ENCODE measurements around the gene HNF1A. TPM values are rescaled to one million over a fixed set of nuclear protein-coding genes. Genes with fewer than 3 reads are reported as not detected.
"Not testable (repeated sequence)": the region's sequence is repeated elsewhere in the genome, so short reads cannot be mapped to it uniquely, and the experiment has no call there.

Gene HNF1A
- polyA plus RNA-seq, 4 donors = 23.0 to 71.3 (median 37.2) TPM

- H3K4me3 ChIP-seq (ENCODE audit: low read depth in 1 of 3, low read length in 3 of 3) = no peak overlapping the region
- 74 to 89% (median 84%) methylated on average over 10 of the region's 10 CpGs for WGBS, 3 donors
- H3K36me3 ChIP-seq (ENCODE audit: control insufficient read depth in 3 of 3, insufficient read depth in 2 of 3, low read depth in 1 of 3, low read length in 3 of 3) = no peaks in the 10 kb centered on the region
- DNase-seq = no peak
- H3K9me3 ChIP-seq (ENCODE audit: control insufficient read depth in 2 of 2, insufficient read depth in 1 of 2, low read depth in 1 of 2, low read length in 1 of 2) = no peaks in the 10 kb centered on the region
- H3K27ac ChIP-seq (ENCODE audit: low read depth in 1 of 3, low read length in 2 of 3) = no peak overlapping the region
- no peaks in the 10 kb centered on the region for H3K27me3 ChIP-seq (ENCODE audit: control insufficient read depth in 3 of 3, insufficient read depth in 3 of 3, low read length in 3 of 3)
- FAIRE-seq = no peak
- peaks cover 0 to 7% (median 2%) of the 10 kb centered on the region in 3 donors for H3K4me1 ChIP-seq (ENCODE audit: control insufficient read depth in 3 of 3, insufficient read depth in 2 of 3, low read depth in 1 of 3, low read length in 2 of 3)
Observed at GRCh38 chr12:121030576-121031212, 52.4 kb downstream of the HNF1A start.

- no peaks in the 10 kb centered on the region for H3K36me3 ChIP-seq (ENCODE audit: control insufficient read depth in 3 of 3, insufficient read depth in 2 of 3, low read depth in 1 of 3, low read length in 3 of 3)
- peak overlapping the region in 2 of 3 donors; percentile 28 to 53 for H3K27ac ChIP-seq (ENCODE audit: low read depth in 1 of 3, low read length in 2 of 3)
- H3K4me1 ChIP-seq (ENCODE audit: control insufficient read depth in 3 of 3, insufficient read depth in 2 of 3, low read depth in 1 of 3, low read length in 2 of 3) = peaks cover 0 to 9% (median 5%) of the 10 kb centered on the region in 3 donors
- H3K27me3 ChIP-seq (ENCODE audit: control insufficient read depth in 3 of 3, insufficient read depth in 3 of 3, low read length in 3 of 3) = no peaks in the 10 kb centered on the region
- WGBS, 3 donors = 76 to 78% (median 78%) methylated on average over 10 of the region's 10 CpGs
- FAIRE-seq (no peak), DNase-seq (peak in 1 of 2 donors; percentile 58)
- H3K4me3 ChIP-seq (ENCODE audit: low read depth in 1 of 3, low read length in 3 of 3) = no peak overlapping the region
- H3K9me3 ChIP-seq (ENCODE audit: control insufficient read depth in 2 of 2, insufficient read depth in 1 of 2, low read depth in 1 of 2, low read length in 1 of 2) = no peaks in the 10 kb centered on the region
Observed at GRCh38 chr12:121033625-121034349, 55.4 kb downstream of the HNF1A start.

DNA sequence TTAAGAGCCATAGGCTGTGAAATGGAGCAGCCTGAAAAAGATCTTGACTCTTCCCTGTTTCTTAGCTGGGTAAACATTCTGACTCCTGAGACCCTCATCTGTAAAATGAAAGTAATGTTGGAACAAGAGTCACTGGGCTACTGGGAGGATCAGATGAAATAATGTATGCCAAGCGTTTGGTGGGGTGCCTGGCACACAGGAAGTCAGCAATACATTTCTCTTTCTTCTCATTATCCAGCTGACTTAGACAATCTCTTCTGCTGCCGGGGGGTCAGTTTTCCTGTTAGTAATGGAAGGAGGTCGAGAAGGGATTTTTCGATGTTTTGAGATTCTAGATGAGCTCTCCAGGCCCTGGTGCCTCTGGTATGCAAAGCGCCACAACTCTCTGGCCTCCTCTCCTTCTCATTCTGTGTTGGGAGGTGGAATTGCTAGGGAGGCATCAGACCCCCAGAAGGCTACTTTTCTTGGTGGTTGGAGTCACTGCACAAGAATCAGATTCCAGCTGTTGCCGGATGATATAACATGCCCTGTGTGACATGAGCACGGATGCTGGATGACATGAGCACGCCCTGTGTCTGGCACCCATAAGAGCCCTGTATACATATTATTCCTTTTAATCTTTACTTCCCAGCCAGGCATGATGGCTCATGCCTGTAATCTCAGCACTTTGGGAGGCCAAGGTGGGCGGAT lies 56.4 kb downstream of the HNF1A start:
- FAIRE-seq (no peak), DNase-seq (no peak)
- Histone ChIP-seq H3K27me3 (ENCODE audit: control insufficient read depth in 3 of 3, insufficient read depth in 3 of 3, low read length in 3 of 3) (no peaks in the 10 kb centered on the region), H3K4me3 (ENCODE audit: low read depth in 1 of 3, low read length in 3 of 3) (no peak overlapping the region), H3K27ac (ENCODE audit: low read depth in 1 of 3, low read length in 2 of 3) (peak overlapping the region in 1 of 3 donors; percentile 53), H3K36me3 (ENCODE audit: control insufficient read depth in 3 of 3, insufficient read depth in 2 of 3, low read depth in 1 of 3, low read length in 3 of 3) (no peaks in the 10 kb centered on the region), H3K4me1 (ENCODE audit: control insufficient read depth in 3 of 3, insufficient read depth in 2 of 3, low read depth in 1 of 3, low read length in 2 of 3) (peaks cover 0 to 10% (median 9%) of the 10 kb centered on the region in 3 donors), H3K9me3 (ENCODE audit: control insufficient read depth in 2 of 2, insufficient read depth in 1 of 2, low read depth in 1 of 2, low read length in 1 of 2) (no peaks in the 10 kb centered on the region)
- 87 to 91% (median 90%) methylated on average over 9 of the region's 9 CpGs for WGBS, 3 donors

DNA sequence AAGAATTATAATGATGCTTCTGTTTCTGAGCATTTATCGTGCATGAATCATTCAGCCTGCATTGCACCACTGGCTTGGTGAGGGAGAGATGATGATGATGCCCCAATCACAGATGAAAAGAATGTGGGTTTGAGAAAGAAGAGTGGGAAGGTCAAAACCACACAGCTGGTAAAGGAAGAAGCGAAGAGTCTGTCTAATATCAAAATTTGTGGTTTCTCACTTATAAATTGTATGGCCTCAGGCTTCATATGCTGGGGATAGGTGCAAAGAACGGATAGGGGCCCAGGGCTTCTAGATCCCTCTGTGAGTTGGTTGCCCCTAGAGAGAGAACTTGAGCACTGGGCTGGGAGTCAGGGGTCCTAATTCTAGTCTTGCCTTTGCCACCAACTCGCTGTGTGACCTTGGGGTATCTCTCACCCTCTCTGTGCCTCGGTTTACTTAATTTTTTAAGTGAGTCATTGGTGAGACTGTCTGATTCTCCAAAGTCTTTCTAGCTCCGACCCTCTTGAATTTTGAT lies 58.5 kb downstream of the HNF1A start:
- no peak overlapping the region for H3K4me3 ChIP-seq (ENCODE audit: low read depth in 1 of 3, low read length in 3 of 3)
- DNase-seq = no peak
- H3K4me1 ChIP-seq (ENCODE audit: control insufficient read depth in 3 of 3, insufficient read depth in 2 of 3, low read depth in 1 of 3, low read length in 2 of 3) = peaks cover 0 to 10% (median 9%) of the 10 kb centered on the region in 3 donors
- no peak for FAIRE-seq
- H3K9me3 ChIP-seq (ENCODE audit: control insufficient read depth in 2 of 2, insufficient read depth in 1 of 2, low read depth in 1 of 2, low read length in 1 of 2) = no peaks in the 10 kb centered on the region
- no peaks in the 10 kb centered on the region for H3K27me3 ChIP-seq (ENCODE audit: control insufficient read depth in 3 of 3, insufficient read depth in 3 of 3, low read length in 3 of 3)
- WGBS, 3 donors = 69 to 82% (median 81%) methylated on average over 6 of the region's 6 CpGs
- H3K36me3 ChIP-seq (ENCODE audit: control insufficient read depth in 3 of 3, insufficient read depth in 2 of 3, low read depth in 1 of 3, low read length in 3 of 3) = no peaks in the 10 kb centered on the region
- no peak overlapping the region for H3K27ac ChIP-seq (ENCODE audit: low read depth in 1 of 3, low read length in 2 of 3)

DNA sequence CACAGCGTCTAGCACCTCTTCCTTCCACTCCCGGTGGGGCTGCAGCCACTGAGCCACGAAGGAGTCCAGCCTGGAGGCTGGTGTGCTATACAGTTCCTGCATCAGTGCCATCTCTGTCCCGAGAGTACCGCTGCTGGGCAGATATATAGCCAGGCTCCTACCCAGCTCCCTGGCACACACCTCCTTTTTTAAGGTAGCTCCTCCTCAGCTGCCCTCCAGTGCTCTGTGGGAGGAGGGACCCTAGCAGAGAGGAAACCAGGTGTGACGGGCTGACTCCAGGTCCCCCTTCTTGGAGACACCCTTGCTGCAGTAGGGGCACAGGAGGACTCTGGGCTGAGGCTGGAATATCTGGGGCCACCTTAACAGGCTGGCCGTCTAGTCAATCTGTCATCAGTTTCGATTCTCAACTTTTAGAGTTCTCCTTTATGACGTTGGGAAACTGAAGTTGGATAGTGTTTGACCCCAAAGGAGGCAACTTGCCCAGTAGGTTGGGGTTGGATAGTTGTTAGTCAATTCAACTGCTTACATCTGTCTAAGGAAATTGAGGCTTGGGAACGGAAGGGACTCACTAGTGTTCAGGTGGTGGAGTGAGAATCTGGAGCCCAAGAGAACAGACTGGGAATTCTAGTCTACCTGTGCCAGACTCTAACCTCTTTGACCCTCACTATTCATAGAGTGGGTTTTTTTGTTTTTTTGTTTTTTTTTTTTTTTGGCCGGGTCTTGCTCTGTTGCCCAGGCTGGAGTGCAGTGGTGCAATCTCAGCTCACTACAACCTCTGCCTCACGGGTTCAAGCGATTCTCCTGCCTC lies 60.7 kb downstream of the HNF1A start, which contains the start of gene OASL:
Gene OASL (minus strand): TSS at position 386 of the 808 bp plus-strand sequence. CDS start 275 bp downstream, at position 111.
- WGBS, 3 donors = 14 to 23% (median 17%) methylated on average over 12 to 13 of the region's 13 CpGs
- peak within 1 kb of the TSS; percentile 39 to 82 (median 62) for H3K27ac ChIP-seq (ENCODE audit: low read depth in 1 of 3, low read length in 2 of 3)
- no peaks in the 10 kb centered on the region for H3K27me3 ChIP-seq (ENCODE audit: control insufficient read depth in 3 of 3, insufficient read depth in 3 of 3, low read length in 3 of 3)
- H3K4me1 ChIP-seq (ENCODE audit: control insufficient read depth in 3 of 3, insufficient read depth in 2 of 3, low read depth in 1 of 3, low read length in 2 of 3) = peaks cover 0 to 10% (median 9%) of the 10 kb centered on the region in 3 donors
- no peak for FAIRE-seq
- no peaks in the 10 kb centered on the region for H3K9me3 ChIP-seq (ENCODE audit: control insufficient read depth in 2 of 2, insufficient read depth in 1 of 2, low read depth in 1 of 2, low read length in 1 of 2)
- peak within 1 kb of the TSS; percentile 11 to 68 (median 34) for H3K4me3 ChIP-seq (ENCODE audit: low read depth in 1 of 3, low read length in 3 of 3)
- peak; percentile 71 to 80 for DNase-seq
- no peaks in the 10 kb centered on the region for H3K36me3 ChIP-seq (ENCODE audit: control insufficient read depth in 3 of 3, insufficient read depth in 2 of 3, low read depth in 1 of 3, low read length in 3 of 3)

DNA sequence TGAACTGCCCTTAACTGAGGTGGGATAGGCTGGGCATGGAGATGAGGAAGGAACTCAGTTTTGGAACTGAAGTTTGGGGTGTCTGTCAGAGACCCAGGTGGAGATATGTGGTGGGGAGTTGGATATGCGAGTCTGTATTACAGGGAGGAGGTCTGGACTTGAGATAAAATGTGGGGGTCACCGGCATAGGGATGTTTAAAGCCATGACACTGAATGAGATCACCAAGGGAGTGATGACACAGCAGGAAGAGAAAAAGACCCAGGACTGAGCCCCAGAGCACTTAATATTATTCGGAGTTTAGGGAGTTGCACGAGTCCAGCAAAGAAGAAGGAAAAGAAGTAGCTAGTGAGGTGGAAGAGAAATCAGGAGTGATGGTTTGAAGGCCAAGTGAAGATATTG lies 64.7 kb downstream of the HNF1A start:
- FAIRE-seq (no peak), DNase-seq (no peak)
- Histone ChIP-seq H3K9me3 (ENCODE audit: control insufficient read depth in 2 of 2, insufficient read depth in 1 of 2, low read depth in 1 of 2, low read length in 1 of 2) (no peaks in the 10 kb centered on the region), H3K36me3 (ENCODE audit: control insufficient read depth in 3 of 3, insufficient read depth in 2 of 3, low read depth in 1 of 3, low read length in 3 of 3) (no peaks in the 10 kb centered on the region), H3K4me3 (ENCODE audit: low read depth in 1 of 3, low read length in 3 of 3) (no peak overlapping the region), H3K27me3 (ENCODE audit: control insufficient read depth in 3 of 3, insufficient read depth in 3 of 3, low read length in 3 of 3) (no peaks in the 10 kb centered on the region), H3K4me1 (ENCODE audit: control insufficient read depth in 3 of 3, insufficient read depth in 2 of 3, low read depth in 1 of 3, low read length in 2 of 3) (peaks cover 0 to 10% (median 5%) of the 10 kb centered on the region in 3 donors), H3K27ac (ENCODE audit: low read depth in 1 of 3, low read length in 2 of 3) (no peak overlapping the region)
- 86 to 90% (median 87%) methylated on average over 4 of the region's 4 CpGs for WGBS, 3 donors

DNA sequence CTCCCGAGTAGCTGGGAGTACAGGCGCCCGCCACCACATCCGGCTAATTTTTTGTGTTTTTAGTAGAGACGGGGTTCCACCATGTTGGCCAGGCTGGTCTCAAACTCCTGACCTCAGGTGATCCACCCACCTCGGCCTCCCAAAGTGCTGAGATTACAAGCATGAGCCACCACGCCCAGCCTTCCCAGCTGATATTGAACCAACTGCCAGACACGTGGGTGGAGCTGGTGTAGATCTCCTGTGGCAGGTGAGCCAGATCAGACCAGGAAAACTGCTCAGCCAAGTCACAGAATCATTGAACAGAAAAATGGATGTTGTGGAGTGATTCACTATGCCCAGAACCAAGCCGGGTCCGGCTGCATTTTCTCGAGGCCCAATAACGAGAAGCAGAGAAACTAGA lies 69.1 kb downstream of the HNF1A start:
- H3K36me3 ChIP-seq (ENCODE audit: control insufficient read depth in 3 of 3, insufficient read depth in 2 of 3, low read depth in 1 of 3, low read length in 3 of 3); FAIRE-seq; H3K4me1 ChIP-seq (ENCODE audit: control insufficient read depth in 3 of 3, insufficient read depth in 2 of 3, low read depth in 1 of 3, low read length in 2 of 3); H3K27me3 ChIP-seq (ENCODE audit: control insufficient read depth in 3 of 3, insufficient read depth in 3 of 3, low read length in 3 of 3); H3K9me3 ChIP-seq (ENCODE audit: control insufficient read depth in 2 of 2, insufficient read depth in 1 of 2, low read depth in 1 of 2, low read length in 1 of 2); H3K4me3 ChIP-seq (ENCODE audit: low read depth in 1 of 3, low read length in 3 of 3); H3K27ac ChIP-seq (ENCODE audit: low read depth in 1 of 3, low read length in 2 of 3): not testable (repeated sequence)
- peak in 1 of 2 donors; percentile 74 for DNase-seq
- WGBS, 3 donors = 44 to 80% (median 51%) methylated on average over 12 of the region's 12 CpGs
